Measurements from ENCODE around the gene NEMP1. TPM values are rescaled to one million over a fixed set of nuclear protein-coding genes. Genes with fewer than 3 reads are reported as not detected.

The NEMP1 gene
- total and polyA plus RNA-seq, 2 of the 8 experiments (the other 6 are each of a cell fraction or from before 2014, with no cell fraction given) = 30.1 to 43.2 TPM

GRCh38 chr12:57127726-57128518 lies 49.3 kb upstream of the NEMP1 start, which contains the start of gene LRP1 (continued):
- no peak for TF ChIP-seq NANOG (IDR thresholded peaks at IDR 0.05; ENCODE audit: insufficient read depth, low read depth, low read length, poor library complexity, severe bottlenecking)
- no peak for TF ChIP-seq CTCF (IDR thresholded peaks at IDR 0.05; ENCODE audit: control extremely low read depth in 1 of 3, insufficient read depth in 1 of 3, low read depth in 1 of 3, low read length in 3 of 3)
- TF ChIP-seq ATF2 (IDR thresholded peaks at IDR 0.05; ENCODE audit: low read length) = no peak
- TF ChIP-seq MAX (IDR thresholded peaks at IDR 0.05) = no peak
- TF ChIP-seq HDAC6 (IDR thresholded peaks at IDR 0.05; ENCODE audit: low read depth, low read length) = no peak
- TF ChIP-seq EGR1 (IDR thresholded peaks at IDR 0.05; ENCODE audit: borderline replicate concordance, low read depth, low read length) = no peak
- TF ChIP-seq SRF (IDR thresholded peaks at IDR 0.05; ENCODE audit: low read depth, low read length) = no peak
- no peak for TF ChIP-seq ZNF274 (IDR thresholded peaks at IDR 0.05; ENCODE audit: borderline replicate concordance, extremely low read depth, low read length)
- peak; percentile 47 for TF ChIP-seq SAP30 (IDR thresholded peaks at IDR 0.05; ENCODE audit: insufficient read depth, insufficient replicate concordance, low read length)
